Stimulated activated CD8-positive, alpha-beta memory T cell treated with anti-CD3 and anti-CD28 coated beads, Interleukin-15, amount 100 ng/mL, for 4 hours (primary cell): ENCODE measurements around the gene CNTFR.

Source experiments
- DNase-seq, 2 donors: peaks; one replicate each; pipeline ENCODE4 v3.0.0-alpha.2; 2020; ENCODE audit warnings: low read depth in 2 of 2

Gene CNTFR

GRCh38 chr9:34572628-34573027 lies 16.9 kb downstream of the CNTFR start:
- DNase-seq = no peak

GRCh38 chr9:34572092-34572491 lies 17.4 kb downstream of the CNTFR start:
- no peak for DNase-seq

- no peak for DNase-seq
These were observed 18.1 kb downstream of the CNTFR start for GRCh38 chr9:34571481-34571810.

GRCh38 chr9:34570809-34571480 lies 18.6 kb downstream of the CNTFR start:
- DNase-seq = no peak

- no peak for DNase-seq
These were observed 19.1 kb downstream of the CNTFR start for GRCh38 chr9:34570376-34570775.

- DNase-seq = no peak
These were observed 20.8 kb downstream of the CNTFR start for GRCh38 chr9:34568774-34569173.

GRCh38 chr9:34568133-34568532 lies 21.4 kb downstream of the CNTFR start:
- DNase-seq = no peak

GRCh38 chr9:34566972-34567371 lies 22.6 kb downstream of the CNTFR start:
- DNase-seq = no peak

GRCh38 chr9:34566322-34566721 lies 23.2 kb downstream of the CNTFR start:
- DNase-seq = no peak

GRCh38 chr9:34565856-34566255 lies 23.7 kb downstream of the CNTFR start:
- no peak for DNase-seq

- no peak for DNase-seq
These were observed 24.9 kb downstream of the CNTFR start for GRCh38 chr9:34564617-34565016.

- no peak for DNase-seq
These were observed 26.3 kb downstream of the CNTFR start for GRCh38 chr9:34563262-34563661.

- DNase-seq = no peak
These were observed 27.3 kb downstream of the CNTFR start for GRCh38 chr9:34562135-34562745.

- no peak for DNase-seq
These were observed 28.8 kb downstream of the CNTFR start for GRCh38 chr9:34560599-34561214.

- DNase-seq = no peak
These were observed 29.7 kb downstream of the CNTFR start for GRCh38 chr9:34559624-34560455.

- no peak for DNase-seq
These were observed 30.5 kb downstream of the CNTFR start for GRCh38 chr9:34558919-34559623.

GRCh38 chr9:34558364-34558763 lies 31.2 kb downstream of the CNTFR start:
- no peak for DNase-seq

- no peak for DNase-seq
These were observed 31.9 kb downstream of the CNTFR start for GRCh38 chr9:34557426-34558321.

GRCh38 chr9:34556949-34557348 lies 32.6 kb downstream of the CNTFR start:
- DNase-seq = no peak

- DNase-seq = no peak
These were observed 33.5 kb downstream of the CNTFR start for GRCh38 chr9:34555936-34556525.
